Measurements from ENCODE around the gene CACNG3.

The CACNG3 gene

DNA sequence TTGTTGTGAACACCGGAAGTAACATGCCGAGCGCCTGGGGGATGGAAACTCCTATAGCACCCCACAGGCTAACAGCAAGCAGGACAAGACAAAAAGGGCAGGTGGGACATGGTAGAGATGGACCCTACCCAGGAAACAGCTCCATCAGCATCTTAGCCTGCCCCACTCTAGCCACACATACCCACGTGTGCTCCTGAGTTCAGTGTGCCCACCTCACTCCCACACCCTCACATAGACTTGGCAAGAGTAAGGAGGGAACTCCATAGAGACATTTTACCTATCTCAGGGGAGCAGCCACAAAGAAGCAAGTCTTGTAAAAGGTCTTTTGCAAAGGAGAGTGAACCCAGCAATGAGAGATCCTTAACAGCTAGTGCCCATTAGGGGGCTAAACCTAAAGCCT lies 37.8 kb upstream of the CACNG3 start:
- no peak for TF ChIP-seq CTCF (IDR thresholded peaks at IDR 0.05; ENCODE audit: unreplicated experiment in 3 of 3)
- Mint-ChIP-seq H3K9me3 (no peaks in the 10 kb centered on the region), H3K36me3 (ENCODE audit: low read depth) (no peaks in the 10 kb centered on the region), H3K27ac (no peak overlapping the region), H3K4me1 (no peaks in the 10 kb centered on the region), H3K4me3 (no peak overlapping the region), H3K27me3 (ENCODE audit: low read depth) (no peaks in the 10 kb centered on the region)

DNA sequence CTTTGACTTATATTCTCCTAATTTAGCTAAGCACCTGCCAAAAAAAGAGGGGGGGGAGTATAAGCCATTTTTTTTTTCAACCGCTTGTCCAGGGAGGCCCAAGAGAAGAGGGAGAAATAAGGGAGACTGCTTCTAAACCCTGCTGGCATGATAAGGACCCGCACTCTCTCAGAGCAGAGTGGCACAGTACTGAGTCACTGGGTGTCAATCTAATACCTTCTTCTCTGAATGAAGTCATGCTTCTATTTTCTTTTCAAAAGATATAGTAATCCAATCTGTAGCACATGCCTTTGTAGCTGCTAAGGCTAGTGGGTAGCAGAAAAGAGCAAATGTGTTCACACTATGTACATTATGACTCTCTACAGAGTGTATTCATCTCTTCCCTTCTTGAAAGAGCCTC lies 34.9 kb upstream of the CACNG3 start:
- no peak for TF ChIP-seq CTCF (IDR thresholded peaks at IDR 0.05; ENCODE audit: unreplicated experiment in 3 of 3)
- H3K27me3 Mint-ChIP-seq (ENCODE audit: low read depth) = peaks cover 7% of the 10 kb centered on the region
- no peaks in the 10 kb centered on the region for H3K4me1 Mint-ChIP-seq
- no peak overlapping the region for H3K4me3 Mint-ChIP-seq
- H3K36me3 Mint-ChIP-seq (ENCODE audit: low read depth) = no peaks in the 10 kb centered on the region
- H3K9me3 Mint-ChIP-seq = no peaks in the 10 kb centered on the region
- H3K27ac Mint-ChIP-seq = no peak overlapping the region

DNA sequence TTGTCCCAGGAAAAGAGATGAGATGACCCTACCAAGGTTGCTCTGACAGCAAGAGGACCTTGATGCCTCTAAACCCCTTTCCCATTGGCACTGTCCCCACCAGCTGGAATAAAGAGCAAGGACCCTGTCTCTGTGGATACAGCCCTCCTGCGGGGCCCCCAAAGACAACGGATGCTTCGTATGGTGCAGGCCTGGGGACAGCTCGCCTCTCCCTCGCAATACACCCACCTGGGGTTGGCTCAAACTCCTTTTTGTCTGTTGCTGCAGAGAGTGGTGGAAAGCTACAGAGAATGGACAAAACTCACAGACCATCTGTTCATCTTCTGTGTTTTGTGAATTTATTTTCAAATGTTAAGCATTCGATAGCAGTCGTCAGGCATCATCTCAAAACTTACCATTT lies 27.6 kb upstream of the CACNG3 start:
- Mint-ChIP-seq H3K27ac (no peak overlapping the region), H3K9me3 (no peaks in the 10 kb centered on the region), H3K4me3 (no peak overlapping the region), H3K27me3 (ENCODE audit: low read depth) (peaks cover 7% of the 10 kb centered on the region), H3K36me3 (ENCODE audit: low read depth) (no peaks in the 10 kb centered on the region), H3K4me1 (no peaks in the 10 kb centered on the region)
- no peak for TF ChIP-seq CTCF (IDR thresholded peaks at IDR 0.05; ENCODE audit: unreplicated experiment in 3 of 3)

DNA sequence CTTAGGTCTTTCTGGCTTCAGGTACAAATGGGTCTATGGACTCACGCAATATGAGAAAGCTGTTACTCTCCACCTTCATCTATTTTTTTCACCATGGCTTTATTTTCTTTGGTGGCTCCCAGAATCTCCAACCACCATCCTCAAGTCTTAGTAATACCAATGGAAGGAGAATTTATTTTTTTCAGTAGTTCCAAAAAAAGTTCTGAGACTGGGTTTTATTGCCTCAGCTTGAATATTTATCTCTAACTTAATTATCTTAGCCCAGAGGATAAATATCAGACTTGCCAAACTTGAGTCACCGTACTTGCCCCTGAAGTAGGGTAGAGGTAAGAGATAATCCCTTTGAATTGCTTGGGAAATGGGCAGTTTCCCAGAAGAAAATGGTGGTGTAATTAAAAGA lies 23.2 kb upstream of the CACNG3 start:
- Mint-ChIP-seq H3K36me3 (ENCODE audit: low read depth) (no peaks in the 10 kb centered on the region), H3K27me3 (ENCODE audit: low read depth) (no peaks in the 10 kb centered on the region), H3K4me3 (no peak overlapping the region), H3K9me3 (no peaks in the 10 kb centered on the region), H3K27ac (no peak overlapping the region), H3K4me1 (no peaks in the 10 kb centered on the region)
- TF ChIP-seq CTCF (IDR thresholded peaks at IDR 0.05; ENCODE audit: unreplicated experiment in 3 of 3) = no peak

GRCh38 chr16:24234737-24235136 lies 21.4 kb upstream of the CACNG3 start:
- no peak overlapping the region for H3K4me3 Mint-ChIP-seq
- no peaks in the 10 kb centered on the region for H3K36me3 Mint-ChIP-seq (ENCODE audit: low read depth)
- H3K9me3 Mint-ChIP-seq = peaks cover 5% of the 10 kb centered on the region

More at GRCh38 chr16:24234737-24235136, 21.4 kb upstream of the CACNG3 start:
- H3K27me3 Mint-ChIP-seq (ENCODE audit: low read depth) = no peaks in the 10 kb centered on the region
- no peak for TF ChIP-seq CTCF (IDR thresholded peaks at IDR 0.05; ENCODE audit: unreplicated experiment in 3 of 3)
- no peaks in the 10 kb centered on the region for H3K4me1 Mint-ChIP-seq
- no peak overlapping the region for H3K27ac Mint-ChIP-seq

Data from nephron (organoid).